ENCODE data around the gene MKLN1. TPM values are rescaled to one million over a fixed set of nuclear protein-coding genes. Genes with fewer than 3 reads are reported as not detected.
A peak's percentile ranks its signal among the peaks of the same experiment; 100 is the strongest.

Gene MKLN1
- polyA plus RNA-seq (2013, experiment 1 of 2), result 24.2 TPM
- polyA plus RNA-seq (2013, experiment 2 of 2), result 25.2 TPM

- Histone ChIP-seq H2BK15ac (replicated peaks; ENCODE audit: low read depth) (no peak within 1 kb of the TSS), H3K23ac (ENCODE audit: low read length) (peak within 1 kb of the TSS; percentile 83), H2BK5ac (ENCODE audit: low read length) (peak within 1 kb of the TSS; percentile 95), H3K18ac (ENCODE audit: low read length) (peak within 1 kb of the TSS; percentile 88), H3K27ac (ENCODE audit: low read depth, low read length) (peak within 1 kb of the TSS; percentile 91), H3K79me1 (ENCODE audit: low read length) (peaks cover 4% of the 10 kb centered on the region), H4K5ac (ENCODE audit: low read length) (no peak within 1 kb of the TSS), H3K79me2 (ENCODE audit: control insufficient read depth, insufficient read depth, low read length) (peaks cover 35% of the 10 kb centered on the region), H4K8ac (ENCODE audit: low read depth, low read length) (no peak within 1 kb of the TSS), H3K27me3 (ENCODE audit: insufficient read depth, low read length, poor library complexity) (no peaks in the 10 kb centered on the region), H3K4ac (ENCODE audit: low read depth, low read length) (peak within 1 kb of the TSS; percentile 56), H3K4me1 (ENCODE audit: control insufficient read depth, low read depth, low read length) (peaks cover 6% of the 10 kb centered on the region), H3K56ac (ENCODE audit: low read length) (peak within 1 kb of the TSS; percentile 97), H3K9ac (ENCODE audit: low read length) (peak within 1 kb of the TSS; percentile 97), H2AK5ac (ENCODE audit: low read length) (no peak within 1 kb of the TSS), H3K4me2 (ENCODE audit: low read length) (peak within 1 kb of the TSS; percentile 71), H3K36me3 (ENCODE audit: control insufficient read depth, insufficient read depth, low read length) (no peaks in the 10 kb centered on the region), H3K4me3 (ENCODE audit: low read length) (peak within 1 kb of the TSS; percentile 87), H2BK120ac (ENCODE audit: low read depth, low read length) (no peak within 1 kb of the TSS)
- DNase-seq, result peak; percentile 94
- WGBS (ENCODE audit: extremely low coverage, insufficient coverage, low lambda C conversion rate), result no CpG with 5 or more reads among the region's 69 CpGs
Observed at GRCh38 chr7:131327626-131328376, at the start of gene MKLN1. MKLN1 (plus strand) TSS chr7:131327876; CDS start chr7:131327900, 24 bp downstream.

- H2BK15ac ChIP-seq (replicated peaks; ENCODE audit: low read depth), result no peak overlapping the region
- no peak overlapping the region for H3K18ac ChIP-seq (ENCODE audit: low read length)
- no peak overlapping the region for H2AK5ac ChIP-seq (ENCODE audit: low read length)
- WGBS (ENCODE audit: extremely low coverage, insufficient coverage, low lambda C conversion rate), result no CpG with 5 or more reads among the region's 1 CpG
- no peak overlapping the region for H3K4ac ChIP-seq (ENCODE audit: low read depth, low read length)
- DNase-seq, result no peak
- no peak overlapping the region for H3K4me3 ChIP-seq (ENCODE audit: low read length)
- H3K9ac ChIP-seq (ENCODE audit: low read length), result no peak overlapping the region
- H4K8ac ChIP-seq (ENCODE audit: low read depth, low read length), result no peak overlapping the region
- H4K5ac ChIP-seq (ENCODE audit: low read length), result no peak overlapping the region
- no peak overlapping the region for H2BK5ac ChIP-seq (ENCODE audit: low read length)
- no peaks in the 10 kb centered on the region for H3K79me2 ChIP-seq (ENCODE audit: control insufficient read depth, insufficient read depth, low read length)
- no peaks in the 10 kb centered on the region for H3K36me3 ChIP-seq (ENCODE audit: control insufficient read depth, insufficient read depth, low read length)
- H3K79me1 ChIP-seq (ENCODE audit: low read length), result no peaks in the 10 kb centered on the region
- H3K27ac ChIP-seq (ENCODE audit: low read depth, low read length), result no peak overlapping the region
- H2BK120ac ChIP-seq (ENCODE audit: low read depth, low read length), result no peak overlapping the region
- H3K4me2 ChIP-seq (ENCODE audit: low read length), result no peak overlapping the region
- no peaks in the 10 kb centered on the region for H3K4me1 ChIP-seq (ENCODE audit: control insufficient read depth, low read depth, low read length)
- no peak overlapping the region for H3K23ac ChIP-seq (ENCODE audit: low read length)
- H3K56ac ChIP-seq (ENCODE audit: low read length), result no peak overlapping the region
- no peaks in the 10 kb centered on the region for H3K27me3 ChIP-seq (ENCODE audit: insufficient read depth, low read length, poor library complexity)
Observed at GRCh38 chr7:131279044-131279443, 48.6 kb upstream of the MKLN1 start.

GRCh38 chr7:131281266-131282048 is 46.2 kb upstream of the MKLN1 start:
- no peak overlapping the region for H3K18ac ChIP-seq (ENCODE audit: low read length)
- H3K27me3 ChIP-seq (ENCODE audit: insufficient read depth, low read length, poor library complexity), result no peaks in the 10 kb centered on the region
- H3K4ac ChIP-seq (ENCODE audit: low read depth, low read length), result no peak overlapping the region
- H3K36me3 ChIP-seq (ENCODE audit: control insufficient read depth, insufficient read depth, low read length), result no peaks in the 10 kb centered on the region
- no peaks in the 10 kb centered on the region for H3K4me1 ChIP-seq (ENCODE audit: control insufficient read depth, low read depth, low read length)
- no peak overlapping the region for H2BK120ac ChIP-seq (ENCODE audit: low read depth, low read length)
- no peak overlapping the region for H2AK5ac ChIP-seq (ENCODE audit: low read length)
- no peak overlapping the region for H3K4me2 ChIP-seq (ENCODE audit: low read length)
- H3K4me3 ChIP-seq (ENCODE audit: low read length), result no peak overlapping the region
- H2BK15ac ChIP-seq (replicated peaks; ENCODE audit: low read depth), result no peak overlapping the region
- H3K9ac ChIP-seq (ENCODE audit: low read length), result no peak overlapping the region
- H3K27ac ChIP-seq (ENCODE audit: low read depth, low read length), result no peak overlapping the region
- H2BK5ac ChIP-seq (ENCODE audit: low read length), result no peak overlapping the region
- no peaks in the 10 kb centered on the region for H3K79me2 ChIP-seq (ENCODE audit: control insufficient read depth, insufficient read depth, low read length)
- H4K5ac ChIP-seq (ENCODE audit: low read length), result no peak overlapping the region
- H3K23ac ChIP-seq (ENCODE audit: low read length), result no peak overlapping the region
- no peak overlapping the region for H4K8ac ChIP-seq (ENCODE audit: low read depth, low read length)
- no peaks in the 10 kb centered on the region for H3K79me1 ChIP-seq (ENCODE audit: low read length)
- no peak for DNase-seq
- H3K56ac ChIP-seq (ENCODE audit: low read length), result no peak overlapping the region
- no CpG with 5 or more reads among the region's 5 CpGs for WGBS (ENCODE audit: extremely low coverage, insufficient coverage, low lambda C conversion rate)

- no peak overlapping the region for H4K8ac ChIP-seq (ENCODE audit: low read depth, low read length)
- H3K36me3 ChIP-seq (ENCODE audit: control insufficient read depth, insufficient read depth, low read length), result no peaks in the 10 kb centered on the region
- H3K4me1 ChIP-seq (ENCODE audit: control insufficient read depth, low read depth, low read length), result no peaks in the 10 kb centered on the region
- H3K4ac ChIP-seq (ENCODE audit: low read depth, low read length), result no peak overlapping the region
- no peak overlapping the region for H3K4me3 ChIP-seq (ENCODE audit: low read length)
- no CpG with 5 or more reads among the region's 13 CpGs for WGBS (ENCODE audit: extremely low coverage, insufficient coverage, low lambda C conversion rate)
- H3K27me3 ChIP-seq (ENCODE audit: insufficient read depth, low read length, poor library complexity), result no peaks in the 10 kb centered on the region
- no peak overlapping the region for H2AK5ac ChIP-seq (ENCODE audit: low read length)
- no peaks in the 10 kb centered on the region for H3K79me2 ChIP-seq (ENCODE audit: control insufficient read depth, insufficient read depth, low read length)
- H2BK120ac ChIP-seq (ENCODE audit: low read depth, low read length), result no peak overlapping the region
- no peak overlapping the region for H3K23ac ChIP-seq (ENCODE audit: low read length)
- H3K56ac ChIP-seq (ENCODE audit: low read length), result no peak overlapping the region
- H3K18ac ChIP-seq (ENCODE audit: low read length), result no peak overlapping the region
- H3K9ac ChIP-seq (ENCODE audit: low read length), result no peak overlapping the region
- H2BK5ac ChIP-seq (ENCODE audit: low read length), result no peak overlapping the region
- H3K27ac ChIP-seq (ENCODE audit: low read depth, low read length), result no peak overlapping the region
- no peak overlapping the region for H4K5ac ChIP-seq (ENCODE audit: low read length)
- H3K4me2 ChIP-seq (ENCODE audit: low read length), result no peak overlapping the region
- no peak overlapping the region for H2BK15ac ChIP-seq (replicated peaks; ENCODE audit: low read depth)
- DNase-seq, result no peak
- no peaks in the 10 kb centered on the region for H3K79me1 ChIP-seq (ENCODE audit: low read length)
Observed at GRCh38 chr7:131284702-131285419, 42.8 kb upstream of the MKLN1 start.

- H3K56ac ChIP-seq (ENCODE audit: low read length), result no peak overlapping the region
- no peaks in the 10 kb centered on the region for H3K36me3 ChIP-seq (ENCODE audit: control insufficient read depth, insufficient read depth, low read length)
- H2BK5ac ChIP-seq (ENCODE audit: low read length), result no peak overlapping the region
- H3K4ac ChIP-seq (ENCODE audit: low read depth, low read length), result no peak overlapping the region
- H2BK120ac ChIP-seq (ENCODE audit: low read depth, low read length), result no peak overlapping the region
- no peak overlapping the region for H3K9ac ChIP-seq (ENCODE audit: low read length)
- no peak overlapping the region for H4K8ac ChIP-seq (ENCODE audit: low read depth, low read length)
- H3K4me3 ChIP-seq (ENCODE audit: low read length), result no peak overlapping the region
- no peak for DNase-seq
- no peaks in the 10 kb centered on the region for H3K27me3 ChIP-seq (ENCODE audit: insufficient read depth, low read length, poor library complexity)
- no peaks in the 10 kb centered on the region for H3K79me1 ChIP-seq (ENCODE audit: low read length)
- H4K5ac ChIP-seq (ENCODE audit: low read length), result no peak overlapping the region
- H3K79me2 ChIP-seq (ENCODE audit: control insufficient read depth, insufficient read depth, low read length), result no peaks in the 10 kb centered on the region
- H3K4me1 ChIP-seq (ENCODE audit: control insufficient read depth, low read depth, low read length), result no peaks in the 10 kb centered on the region
- no peak overlapping the region for H3K18ac ChIP-seq (ENCODE audit: low read length)
- no peak overlapping the region for H3K4me2 ChIP-seq (ENCODE audit: low read length)
- no peak overlapping the region for H3K23ac ChIP-seq (ENCODE audit: low read length)
- WGBS (ENCODE audit: extremely low coverage, insufficient coverage, low lambda C conversion rate), result no CpG with 5 or more reads among the region's 3 CpGs
- H2AK5ac ChIP-seq (ENCODE audit: low read length), result no peak overlapping the region
- no peak overlapping the region for H3K27ac ChIP-seq (ENCODE audit: low read depth, low read length)
- H2BK15ac ChIP-seq (replicated peaks; ENCODE audit: low read depth), result no peak overlapping the region
Observed at GRCh38 chr7:131285556-131285955, 42.1 kb upstream of the MKLN1 start.
